Testis (tissue), 2 donors: ENCODE results near the gene CLDN4.

Experiments
- CTCF ChIP-seq, 3 experiments: fragments of 450-650 bp in 2 of 3; fragments of 200-600 bp in 1 of 3; sonication (generic) in 1 of 3; IDR thresholded peaks; one replicate each; pipeline ENCODE4 v1.5.1; 2016 to 2019; ENCODE audit warnings: antibody characterized with exemption in 3 of 3, mild to moderate bottlenecking in 2 of 3, moderate library complexity in 1 of 3
- POLR2A ChIP-seq: fragments of 450-650 bp; IDR thresholded peaks from one replicate; pipeline ENCODE4 v1.6.1; 2017; ENCODE audit warnings: antibody characterized with exemption, mild to moderate bottlenecking, moderate library complexity

- TF ChIP-seq CTCF (IDR thresholded peaks at IDR 0.05) (no peak), POLR2A (no peak)
These were observed at the start of gene CLDN4 for GRCh38 chr7:73830681-73831583.
